K562 (cell line): ENCODE results near the gene KIAA0825. TPM values are rescaled to one million over a fixed set of nuclear protein-coding genes. Genes with fewer than 3 reads are reported as not detected.

Experiments used
- ATAC-seq: fragments of 200-7000 bp; cut with Tn5 transposase; 3 replicates; pipeline ENCODE4 v1.9.1; 2020; ENCODE audit warnings: moderate library complexity
- BruUV-seq: library from RNA; stranded (reverse); fragments of 400-500 nt; replicated peaks from 2 replicates; lab custom pipeline; 2021; lab: Mats Ljungman, UMichigan
- CTCF ChIA-PET: fragments of 300-600 bp; formaldehyde crosslinking; extraction: SDS; loops from one replicate; lab custom pipeline; 2021; ENCODE audit warnings: low intra/inter-chr PET ratio; lab: Yijun Ruan, JAX
- POLR2A ChIA-PET: fragments of 300-600, 350-650 bp; sonication (Branson Sonifier 250); formaldehyde crosslinking; extraction: SDS; loops from one replicate; lab custom pipeline; 2021; ENCODE audit warnings: antibody characterized with exemption, inconsistent platforms; lab: Yijun Ruan, JAX
- DNase-seq, 4 experiments: peaks; one replicate each; pipeline versions ENCODE4 v3.0.0 to v3.0.0-alpha.2; 2011 to 2018; ENCODE audit warnings: low spot score in 3 of 4, mixed read lengths in 3 of 4; ENCODE audit errors: extremely low read depth in 1 of 4
- FAIRE-seq: peaks from 2 replicates; lab custom pipeline; 2011; peaks lifted over from hg19 to GRCh38; lab: Jason Lieb, UNC
- H2AFZ ChIP-seq: 2 replicates; pipeline ENCODE4 v1.6.0; 2011; ENCODE audit warnings: low read depth, low read length, control low read depth, inconsistent platforms
- H3K27ac ChIP-seq: fragments of 200-600 bp; 3 replicates; pipeline ENCODE4 v1.8.0; 2011; ENCODE audit warnings: low read depth, mild to moderate bottlenecking, control low read depth, inconsistent platforms, low read length, moderate library complexity, mixed read lengths; ENCODE audit errors: extremely low read depth
- H3K27me3 ChIP-seq, 2 experiments: fragments of 300-600 bp in 1 of 2; 2 replicates in 1 of 2; 3 replicates in 1 of 2; pipeline versions ENCODE4 v1.6.0 to v1.8.0; 2011; ENCODE audit warnings: inconsistent platforms in 2 of 2, low read length in 2 of 2, mild to moderate bottlenecking in 1 of 2, mixed read lengths in 1 of 2, moderate library complexity in 1 of 2; ENCODE audit not compliant: control insufficient read depth in 2 of 2, insufficient read depth in 2 of 2
- H3K36me3 ChIP-seq: fragments of 300-600 bp; 3 replicates; pipeline ENCODE4 v1.8.0; 2011; ENCODE audit warnings: mild to moderate bottlenecking, low read length, inconsistent platforms; ENCODE audit not compliant: control insufficient read depth, insufficient read depth
- H3K4me1 ChIP-seq, 2 experiments: fragments of 200-600 bp in 1 of 2; replicated peaks in 1 of 2; 2 replicates in 1 of 2; 3 replicates in 1 of 2; pipeline versions ENCODE4 v1.5.1 to v1.8.0; 2011; ENCODE audit warnings: inconsistent platforms in 2 of 2, low read length in 2 of 2, mild to moderate bottlenecking in 1 of 2, mixed read lengths in 1 of 2, moderate library complexity in 1 of 2; ENCODE audit not compliant: control insufficient read depth in 2 of 2, insufficient read depth in 2 of 2
- H3K4me2 ChIP-seq: 2 replicates; pipeline ENCODE4 v1.6.1; 2011; ENCODE audit warnings: low read length, control low read depth, inconsistent platforms, mixed read lengths; ENCODE audit not compliant: insufficient read depth
- H3K4me3 ChIP-seq: fragments of 200-600 bp; sonication (generic), shearing (Covaris generic); 2 replicates; pipeline ENCODE4 v1.5.1; 2016; ENCODE audit warnings: control low read depth, inconsistent platforms
- H3K79me2 ChIP-seq: fragments of 200-600 bp; 3 replicates; pipeline ENCODE4 v1.8.0; 2011; ENCODE audit warnings: low read length, inconsistent platforms; ENCODE audit not compliant: control insufficient read depth, insufficient read depth
- H3K9ac ChIP-seq, 2 experiments: 2 replicates each; pipeline versions ENCODE4 v1.6.0 to v1.6.1; 2011; ENCODE audit warnings: low read depth in 2 of 2, low read length in 2 of 2, control low read depth in 1 of 2, inconsistent platforms in 1 of 2, mild to moderate bottlenecking in 1 of 2, mixed read lengths in 1 of 2; ENCODE audit not compliant: insufficient read depth in 1 of 2
- H3K9me1 ChIP-seq: one replicate; pipeline ENCODE4 v1.6.0; 2011; ENCODE audit warnings: inconsistent platforms, mild to moderate bottlenecking, low read length, moderate library complexity; ENCODE audit not compliant: control insufficient read depth, insufficient read depth
- H3K9me3 ChIP-seq: replicated peaks from 2 replicates; pipeline ENCODE4 v1.5.1; 2011; ENCODE audit warnings: low read depth, low read length, inconsistent platforms; ENCODE audit not compliant: control insufficient read depth, insufficient read depth
- H4K20me1 ChIP-seq: replicated peaks from 2 replicates; pipeline ENCODE4 v1.6.1; 2011; ENCODE audit warnings: low read length, inconsistent platforms, mixed read lengths; ENCODE audit not compliant: control insufficient read depth, insufficient read depth
- AFF4 ChIP-seq: sonication (generic); formaldehyde crosslinking; IDR thresholded peaks from 2 replicates; pipeline ENCODE4 v1.8.0; 2023; ENCODE audit warnings: mild to moderate bottlenecking, missing genetic modification reagents
- E2F1 ChIP-seq: sonication (generic); formaldehyde crosslinking; IDR thresholded peaks from 2 replicates; pipeline ENCODE4 v1.8.1; 2023; ENCODE audit warnings: mild to moderate bottlenecking, missing genetic modification reagents, moderate library complexity
- ESRRA ChIP-seq: fragments of 450-650 bp; IDR thresholded peaks from 2 replicates; pipeline ENCODE4 v1.6.1; 2014; ENCODE audit warnings: low read depth, mild to moderate bottlenecking, moderate library complexity, borderline replicate concordance
- GTF2A2 ChIP-seq: IDR thresholded peaks from 2 replicates; pipeline ENCODE4 v1.6.1; 2016; ENCODE audit warnings: mild to moderate bottlenecking, missing genetic modification characterization, missing compliant biosample characterization
- GTF2B ChIP-seq: IDR thresholded peaks from 2 replicates; pipeline ENCODE4 v1.6.1; 2011; ENCODE audit not compliant: insufficient read length; ENCODE audit errors: extremely low read depth
- ILK ChIP-seq: fragments of 450-650 bp; IDR thresholded peaks from 2 replicates; pipeline ENCODE4 v1.6.1; 2016; ENCODE audit warnings: missing genetic modification characterization, low read depth, mild to moderate bottlenecking, missing compliant biosample characterization, moderate library complexity, borderline replicate concordance
- LARP7 ChIP-seq: fragments of 450-650 bp; IDR thresholded peaks from 2 replicates; pipeline ENCODE4 v1.6.1; 2016
- MCM5 ChIP-seq: fragments of 450-650 bp; IDR thresholded peaks from 2 replicates; pipeline ENCODE4 v1.6.1; 2016; ENCODE audit warnings: low read depth
- MIER1 ChIP-seq: fragments of 450-650 bp; IDR thresholded peaks from 2 replicates; pipeline ENCODE4 v1.6.1; 2016; ENCODE audit warnings: antibody characterized with exemption, mild to moderate bottlenecking, low read depth
- NUFIP1 ChIP-seq: fragments of 450-650 bp; IDR thresholded peaks from 2 replicates; pipeline ENCODE4 v1.6.1; 2018; ENCODE audit not compliant: partially characterized antibody
- PHB2 ChIP-seq: fragments of 450-650 bp; IDR thresholded peaks from 2 replicates; pipeline ENCODE4 v1.6.1; 2017; ENCODE audit warnings: low read depth
- POU5F1 ChIP-seq: fragments of 150-350 bp; IDR thresholded peaks from 2 replicates; pipeline ENCODE4 v1.6.1; 2014; ENCODE audit warnings: borderline replicate concordance, low read length, low read depth, mild to moderate bottlenecking; ENCODE audit not compliant: partially characterized antibody
- RAD51 ChIP-seq: fragments of 450-650 bp; IDR thresholded peaks from 2 replicates; pipeline ENCODE4 v1.7.1; 2016; ENCODE audit warnings: low read depth, mild to moderate bottlenecking, borderline replicate concordance
- RB1 ChIP-seq: fragments of 450-650 bp; IDR thresholded peaks from 2 replicates; pipeline ENCODE4 v1.6.1; 2017; ENCODE audit warnings: low read depth, mild to moderate bottlenecking
- ZBTB2 ChIP-seq: fragments of 450-650 bp; IDR thresholded peaks from 2 replicates; pipeline ENCODE4 v1.6.1; 2016; ENCODE audit warnings: antibody characterized with exemption
- ZNF124 ChIP-seq: sonication (generic); formaldehyde crosslinking; IDR thresholded peaks from 2 replicates; pipeline ENCODE4 v1.8.1; 2022; ENCODE audit warnings: missing genetic modification reagents
- WGBS: fragments of 100-300 bp; shearing (Covaris generic); methylation state at CpG from one replicate; pipeline ENCODE4 v1.1.6; 2016; ENCODE audit warnings: low coverage, mixed read lengths; ENCODE audit not compliant: insufficient coverage; ENCODE audit errors: missing lambda C conversion rate; 5-methylcytosine and 5-hydroxymethylcytosine counted together
- in situ Hi-C: fragments of 300-500 bp; cut with MboI; formaldehyde crosslinking; loops from 4 replicates; pipeline ENCODE4 v1.15.0; 2018; ENCODE audit warnings: inconsistent platforms, mixed read lengths
- intact Hi-C: fragments of 100-400 bp; cut with micrococcal nuclease; formaldehyde crosslinking; loops from 2 replicates; pipeline ENCODE4 v1.14.2; 2022
- polyA plus RNA-seq, 8 experiments: library from polyadenylated mRNA; depleted of rRNA in 4 of 8; stranded (reverse) in 5 of 8; unstranded in 3 of 8; fragments of >200 nt; fragmentation: Nextera tagmentation in 2 of 8; fragmentation: Illumina TruSeq in 1 of 8; extraction: Ambion mirVana in 2 of 8; extraction: Trizol in 1 of 8; gene quantifications; 2 replicates each; pipeline versions ENCODE4 v1.2.1 to v1.2.3, GENCODE V29; 2011 to 2014; ENCODE audit warnings: inconsistent platforms in 1 of 8, missing spikeins in 1 of 8
- total RNA-seq, 7 experiments: library from RNA; depleted of rRNA in 6 of 7; stranded (reverse); fragments of >200 nt in 6 of 7; fragmentation: Illumina TruSeq in 2 of 7; extraction: Trizol in 2 of 7; gene quantifications; 2 replicates each; pipeline versions ENCODE4 v1.2.1 to v1.2.3, GENCODE V29; 2011 to 2021; ENCODE audit warnings: low replicate concordance in 1 of 7

The KIAA0825 gene
- total and polyA plus RNA-seq, 9 of the 15 experiments (the other 6 are each of a cell fraction or from before 2014, with no cell fraction given) = 0.05 to 0.36 (median 0.16) TPM; not detected in 1

GRCh38 chr5:94312298-94312697 lies 306.1 kb downstream of the KIAA0825 start (continued):
- TF ChIP-seq AFF4 (CRISPR knock-in tag) (no peak), GTF2B (no peak), ZNF124 (CRISPR knock-in tag) (no peak), LARP7 (no peak), MIER1 (no peak), NUFIP1 (no peak), RAD51 (no peak)

GRCh38 chr5:94310833-94311232 lies 307.6 kb downstream of the KIAA0825 start:
- no peak overlapping the region for H3K4me2 ChIP-seq
- in situ Hi-C loops = no loop called here
- intact Hi-C loops = no loop called here
- H3K9me3 ChIP-seq = no peaks in the 10 kb centered on the region
- no peak overlapping the region for H3K4me3 ChIP-seq
- no peak overlapping the region for H2AFZ ChIP-seq
- H3K79me2 ChIP-seq = no peaks in the 10 kb centered on the region
- DNase-seq = no peak
- H4K20me1 ChIP-seq = no peaks in the 10 kb centered on the region
- 0% methylated on average over 1 of the region's 1 CpG for WGBS
- H3K4me1 ChIP-seq = no peaks in the 10 kb centered on the region
- H3K36me3 ChIP-seq = no peaks in the 10 kb centered on the region
- no peaks in the 10 kb centered on the region for H3K27me3 ChIP-seq
- H3K27ac ChIP-seq = no peak overlapping the region
- no peaks in the 10 kb centered on the region for H3K9me1 ChIP-seq
- ChIA-PET POLR2A (no interaction called here), CTCF (no interaction called here)
- no peak for ATAC-seq
- FAIRE-seq = no peak
- no TSS peak for BruUV-seq
- H3K9ac ChIP-seq = no peak overlapping the region
- TF ChIP-seq PHB2 (no peak), MCM5 (no peak), ESRRA (no peak), GTF2A2 (tag) (no peak), POU5F1 (no peak), E2F1 (CRISPR knock-in tag) (no peak), ILK (tag) (no peak), ZBTB2 (no peak), RB1 (no peak)
